ENCODE data around the gene B3GALT5. TPM values are rescaled to one million over a fixed set of nuclear protein-coding genes. Genes with fewer than 3 reads are reported as not detected.

B3GALT5 gene
- total RNA-seq, 2 experiments from 2014 or later: not detected

DNA sequence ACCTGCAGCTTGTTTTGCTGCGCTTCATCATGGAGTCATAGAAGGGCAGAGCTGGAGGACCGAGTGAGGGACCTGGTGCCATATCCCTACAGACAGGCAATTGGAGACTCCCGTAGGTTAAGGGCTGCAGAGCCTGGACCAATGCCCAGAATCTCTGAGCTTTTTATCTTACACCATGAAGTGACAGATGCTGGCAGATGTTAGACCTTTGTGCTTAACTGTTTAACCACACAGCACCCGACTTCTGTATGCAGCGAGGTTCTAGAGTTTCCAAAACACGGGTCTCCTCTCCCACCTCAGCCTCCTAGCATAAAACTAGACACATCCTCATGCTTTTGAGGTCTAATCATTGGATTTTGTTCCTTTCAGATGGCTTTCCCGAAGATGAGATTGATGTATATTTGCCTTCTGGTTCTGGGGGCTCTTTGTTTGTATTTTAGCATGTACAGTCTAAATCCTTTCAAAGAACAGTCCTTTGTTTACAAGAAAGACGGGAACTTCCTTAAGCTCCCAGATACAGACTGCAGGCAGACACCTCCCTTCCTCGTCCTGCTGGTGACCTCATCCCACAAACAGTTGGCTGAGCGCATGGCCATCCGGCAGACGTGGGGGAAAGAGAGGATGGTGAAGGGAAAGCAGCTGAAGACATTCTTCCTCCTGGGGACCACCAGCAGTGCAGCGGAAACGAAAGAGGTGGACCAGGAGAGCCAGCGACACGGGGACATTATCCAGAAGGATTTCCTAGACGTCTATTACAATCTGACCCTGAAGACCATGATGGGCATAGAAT lies 47.6 kb downstream of the B3GALT5 start:
- Mint-ChIP-seq H3K4me1 (no peaks in the 10 kb centered on the region), H3K27me3 (peaks cover 6% of the 10 kb centered on the region), H3K27ac (no peak overlapping the region), H3K9me3 (no peaks in the 10 kb centered on the region), H3K36me3 (no peaks in the 10 kb centered on the region), H3K4me3 (no peak overlapping the region)
- ATAC-seq (ENCODE audit: low read depth) (no peak), DNase-seq (no peak)
- POLR2A ChIA-PET: no interaction called here

DNA sequence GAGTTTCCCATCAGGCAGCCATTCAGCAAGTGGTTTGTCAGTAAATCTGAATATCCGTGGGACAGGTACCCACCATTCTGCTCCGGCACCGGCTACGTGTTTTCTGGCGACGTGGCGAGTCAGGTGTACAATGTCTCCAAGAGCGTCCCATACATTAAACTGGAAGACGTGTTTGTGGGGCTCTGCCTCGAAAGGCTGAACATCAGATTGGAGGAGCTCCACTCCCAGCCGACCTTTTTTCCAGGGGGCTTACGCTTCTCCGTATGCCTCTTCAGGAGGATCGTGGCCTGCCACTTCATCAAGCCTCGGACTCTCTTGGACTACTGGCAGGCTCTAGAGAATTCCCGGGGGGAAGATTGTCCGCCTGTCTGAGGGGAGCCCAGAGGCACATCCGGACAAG lies 48.4 kb downstream of the B3GALT5 start:
- Mint-ChIP-seq H3K4me3 (no peak overlapping the region), H3K27ac (no peak overlapping the region), H3K9me3 (no peaks in the 10 kb centered on the region), H3K27me3 (peaks cover 6% of the 10 kb centered on the region), H3K36me3 (no peaks in the 10 kb centered on the region), H3K4me1 (no peaks in the 10 kb centered on the region)
- ATAC-seq (ENCODE audit: low read depth) (no peak), DNase-seq (no peak)
- POLR2A ChIA-PET: no interaction called here

DNA sequence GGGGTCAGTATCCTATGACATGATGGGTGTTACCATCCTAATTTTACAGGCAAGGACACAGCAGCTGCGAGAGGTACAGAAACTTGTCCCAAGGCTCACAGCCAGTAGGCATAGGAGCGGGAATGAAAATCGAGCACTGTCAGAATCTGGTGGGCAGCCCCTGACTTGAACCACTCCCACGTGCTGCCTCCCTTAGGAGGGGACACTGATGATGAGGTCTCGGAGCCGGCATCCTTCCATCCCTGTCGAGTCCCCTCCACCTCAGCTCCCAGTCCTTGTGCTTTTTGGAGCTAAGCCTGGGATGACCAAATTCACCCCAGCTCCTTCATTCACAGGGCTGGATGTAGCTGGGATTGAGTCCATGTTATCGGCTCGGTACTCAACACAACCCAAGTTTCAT lies 49.0 kb downstream of the B3GALT5 start:
- Mint-ChIP-seq H3K36me3 (no peaks in the 10 kb centered on the region), H3K9me3 (no peaks in the 10 kb centered on the region), H3K27ac (no peak overlapping the region), H3K27me3 (peaks cover 6% of the 10 kb centered on the region), H3K4me1 (no peaks in the 10 kb centered on the region), H3K4me3 (no peak overlapping the region)
- ATAC-seq (ENCODE audit: low read depth): no peak
- POLR2A ChIA-PET: no interaction called here
- no peak for DNase-seq

DNA sequence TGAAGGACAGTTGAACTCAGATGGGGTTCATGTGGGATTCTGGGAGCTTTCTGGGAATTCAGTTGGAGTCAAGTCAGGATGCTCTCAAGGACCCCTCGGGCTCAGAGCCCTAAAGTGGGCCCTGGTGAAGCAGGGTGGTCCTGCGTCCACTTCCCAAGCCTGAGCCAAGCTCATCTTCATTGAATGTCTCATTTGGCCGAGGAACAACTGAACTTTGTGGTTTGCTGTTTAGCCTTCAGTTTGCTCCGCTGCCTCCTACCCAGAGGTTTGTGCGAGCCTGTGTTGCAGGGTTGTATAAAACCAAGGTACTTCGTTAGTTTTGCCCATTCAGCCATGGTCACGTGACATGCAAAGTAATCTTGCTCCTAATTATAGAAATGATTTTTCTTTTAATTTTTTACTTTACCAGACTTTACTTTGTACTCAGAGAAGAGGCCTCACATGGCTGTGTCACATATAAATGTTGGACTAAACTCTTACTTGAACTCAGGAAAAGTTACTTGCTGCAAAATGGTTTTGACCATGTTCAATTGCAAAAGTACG lies 49.7 kb downstream of the B3GALT5 start:
- Mint-ChIP-seq H3K27me3 (peaks cover 6% of the 10 kb centered on the region), H3K36me3 (no peaks in the 10 kb centered on the region), H3K27ac (no peak overlapping the region), H3K4me1 (no peaks in the 10 kb centered on the region), H3K9me3 (no peaks in the 10 kb centered on the region), H3K4me3 (no peak overlapping the region)
- ATAC-seq (ENCODE audit: low read depth): no peak
- POLR2A ChIA-PET: no interaction called here
- DNase-seq: no peak

- no peaks in the 10 kb centered on the region for H3K9me3 Mint-ChIP-seq
- no peak for ATAC-seq (ENCODE audit: low read depth)
- no peak overlapping the region for H3K4me3 Mint-ChIP-seq
- no peak overlapping the region for H3K27ac Mint-ChIP-seq
- DNase-seq: no peak
- POLR2A ChIA-PET: no interaction called here
- H3K36me3 Mint-ChIP-seq: no peaks in the 10 kb centered on the region
- H3K27me3 Mint-ChIP-seq: peaks cover 5% of the 10 kb centered on the region
- no peaks in the 10 kb centered on the region for H3K4me1 Mint-ChIP-seq
These were observed 50.3 kb downstream of the B3GALT5 start for GRCh38 chr21:39663066-39663465.

GRCh38 chr21:39663742-39664492 lies 51.2 kb downstream of the B3GALT5 start:
- no peak for DNase-seq
- Mint-ChIP-seq H3K36me3 (no peaks in the 10 kb centered on the region), H3K4me3 (no peak overlapping the region), H3K4me1 (no peaks in the 10 kb centered on the region), H3K27me3 (no peaks in the 10 kb centered on the region), H3K9me3 (no peaks in the 10 kb centered on the region), H3K27ac (no peak overlapping the region)
- no peak for ATAC-seq (ENCODE audit: low read depth)
- POLR2A ChIA-PET: no interaction called here

DNA sequence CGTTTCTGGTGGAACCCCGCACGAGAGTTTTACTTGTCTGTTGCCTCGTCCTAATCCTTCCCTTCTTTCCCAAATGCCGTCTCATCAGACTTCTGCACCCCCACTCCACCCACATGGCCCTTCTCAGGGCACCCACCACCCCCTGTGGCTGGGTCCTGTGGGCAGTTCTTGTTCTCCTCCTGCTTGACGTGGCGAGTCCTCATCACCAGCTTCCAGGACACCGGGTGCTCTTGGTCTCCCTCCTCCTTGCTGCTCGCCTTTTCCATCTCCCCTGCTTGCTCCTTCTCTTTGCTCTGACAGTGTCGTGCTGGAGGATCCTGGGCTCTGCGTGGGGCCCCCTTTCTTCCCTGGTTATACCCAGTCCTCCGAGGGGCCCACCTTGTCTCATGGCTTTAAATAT lies 51.8 kb downstream of the B3GALT5 start:
- H3K4me3 Mint-ChIP-seq: no peak overlapping the region
- POLR2A ChIA-PET: no interaction called here
- DNase-seq (no peak), ATAC-seq (ENCODE audit: low read depth) (no peak)
- H3K9me3 Mint-ChIP-seq: no peaks in the 10 kb centered on the region
- H3K36me3 Mint-ChIP-seq: no peaks in the 10 kb centered on the region
- no peaks in the 10 kb centered on the region for H3K27me3 Mint-ChIP-seq
- no peak overlapping the region for H3K27ac Mint-ChIP-seq
- no peaks in the 10 kb centered on the region for H3K4me1 Mint-ChIP-seq

DNA sequence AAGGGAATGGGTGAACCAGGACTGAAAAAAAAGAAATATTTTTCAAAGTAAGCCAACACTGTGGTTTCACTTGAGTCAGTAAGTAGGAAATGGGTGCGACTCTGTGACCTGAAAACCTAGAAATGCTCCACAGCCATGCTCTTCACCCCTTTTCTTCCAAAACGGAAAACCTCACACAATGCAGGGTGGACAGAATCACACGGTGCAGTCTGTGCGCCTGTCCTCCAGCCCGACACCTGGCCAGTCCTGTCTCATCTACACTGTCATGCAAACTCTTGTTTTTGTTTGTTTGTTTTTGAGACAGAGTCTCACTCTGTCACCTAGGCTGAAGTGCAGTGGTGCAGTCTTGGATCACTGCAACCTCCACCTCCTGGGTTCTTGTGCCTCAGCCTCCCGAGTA lies 53.3 kb downstream of the B3GALT5 start:
- no peaks in the 10 kb centered on the region for H3K27me3 Mint-ChIP-seq
- no peaks in the 10 kb centered on the region for H3K4me1 Mint-ChIP-seq
- H3K36me3 Mint-ChIP-seq: no peaks in the 10 kb centered on the region
- ATAC-seq (ENCODE audit: low read depth): no peak
- no peak for DNase-seq
- no peak overlapping the region for H3K27ac Mint-ChIP-seq
- POLR2A ChIA-PET: no interaction called here
- H3K4me3 Mint-ChIP-seq: no peak overlapping the region
- no peaks in the 10 kb centered on the region for H3K9me3 Mint-ChIP-seq

DNA sequence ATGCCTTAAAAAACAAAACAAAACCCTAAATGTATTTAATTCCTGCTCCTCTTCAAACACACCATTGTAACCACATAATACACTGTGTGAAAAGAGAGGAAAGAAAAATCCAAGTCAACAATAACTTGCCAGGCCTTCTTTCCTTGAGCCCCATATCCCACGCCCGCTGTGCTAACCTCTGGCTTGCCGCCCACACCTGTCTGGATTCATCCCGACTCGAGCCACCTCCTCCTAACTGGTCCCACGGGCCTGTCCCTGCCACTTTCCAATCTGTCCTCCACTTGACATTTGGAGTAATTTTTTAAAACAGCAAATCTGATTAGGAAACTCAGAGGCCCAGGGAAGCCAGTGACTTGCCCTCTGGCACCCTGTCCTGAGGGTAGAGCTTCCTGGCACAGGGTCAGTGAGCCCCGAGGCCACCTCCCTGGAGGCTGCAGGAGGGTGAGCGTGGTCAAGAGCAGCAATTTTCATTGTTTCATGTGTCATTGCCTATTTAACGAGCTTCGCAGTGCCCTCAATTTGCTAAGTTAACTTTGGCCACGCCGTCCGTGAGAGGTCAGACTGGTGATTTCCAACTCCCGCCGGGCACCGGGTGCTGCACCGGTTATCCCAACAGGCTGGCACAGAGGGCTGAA lies 54.1 kb downstream of the B3GALT5 start:
- Mint-ChIP-seq H3K27me3 (no peaks in the 10 kb centered on the region), H3K36me3 (no peaks in the 10 kb centered on the region), H3K4me1 (no peaks in the 10 kb centered on the region), H3K9me3 (no peaks in the 10 kb centered on the region), H3K27ac (no peak overlapping the region), H3K4me3 (no peak overlapping the region)
- DNase-seq (no peak), ATAC-seq (ENCODE audit: low read depth) (no peak)
- POLR2A ChIA-PET: no interaction called here

GRCh38 chr21:39667353-39667891 lies 54.7 kb downstream of the B3GALT5 start:
- Mint-ChIP-seq H3K36me3 (no peaks in the 10 kb centered on the region), H3K4me1 (no peaks in the 10 kb centered on the region)
- no peak for ATAC-seq (ENCODE audit: low read depth)

GRCh38 chr21:39668369-39668768 lies 55.6 kb downstream of the B3GALT5 start:
- Mint-ChIP-seq H3K27me3 (no peaks in the 10 kb centered on the region), H3K9me3 (no peaks in the 10 kb centered on the region), H3K36me3 (no peaks in the 10 kb centered on the region), H3K4me3 (no peak overlapping the region), H3K27ac (no peak overlapping the region), H3K4me1 (no peaks in the 10 kb centered on the region)
- POLR2A ChIA-PET: no interaction called here
- no peak for ATAC-seq (ENCODE audit: low read depth)
- no peak for DNase-seq

More at GRCh38 chr21:39667353-39667891, 54.7 kb downstream of the B3GALT5 start:
- POLR2A ChIA-PET: no interaction called here
- no peaks in the 10 kb centered on the region for H3K27me3 Mint-ChIP-seq
- no peak overlapping the region for H3K27ac Mint-ChIP-seq
- no peaks in the 10 kb centered on the region for H3K9me3 Mint-ChIP-seq
- no peak for DNase-seq
- H3K4me3 Mint-ChIP-seq: no peak overlapping the region

DNA sequence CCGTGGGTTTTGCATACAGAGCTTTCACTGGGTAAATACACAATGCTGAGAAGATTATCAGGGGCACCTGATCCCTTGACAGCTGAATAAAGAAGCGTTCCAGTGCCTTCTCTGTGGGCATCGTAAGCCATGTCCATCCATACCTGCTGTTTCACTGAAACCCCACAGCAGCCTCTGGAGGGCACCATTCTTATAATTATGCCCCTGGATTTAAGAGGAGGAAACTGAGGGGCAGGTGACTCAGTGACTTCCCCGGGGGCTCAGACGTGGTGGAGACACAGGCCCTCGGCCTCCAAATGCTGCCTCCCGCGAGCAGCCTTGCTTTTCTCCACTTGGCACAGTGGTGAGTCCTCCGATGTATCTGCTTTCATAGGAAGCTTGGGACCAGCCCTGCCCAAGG lies 56.7 kb downstream of the B3GALT5 start:
- H3K4me3 Mint-ChIP-seq: no peak overlapping the region
- no peaks in the 10 kb centered on the region for H3K9me3 Mint-ChIP-seq
- DNase-seq (no peak), ATAC-seq (ENCODE audit: low read depth) (no peak)
- H3K4me1 Mint-ChIP-seq: no peaks in the 10 kb centered on the region
- H3K27ac Mint-ChIP-seq: no peak overlapping the region
- POLR2A ChIA-PET: no interaction called here
- no peaks in the 10 kb centered on the region for H3K36me3 Mint-ChIP-seq
- H3K27me3 Mint-ChIP-seq: no peaks in the 10 kb centered on the region

GRCh38 chr21:39669976-39670661 lies 57.4 kb downstream of the B3GALT5 start:
- H3K27me3 Mint-ChIP-seq: no peaks in the 10 kb centered on the region
- POLR2A ChIA-PET: no interaction called here
- H3K4me3 Mint-ChIP-seq: no peak overlapping the region
- no peaks in the 10 kb centered on the region for H3K4me1 Mint-ChIP-seq
- no peak overlapping the region for H3K27ac Mint-ChIP-seq
- DNase-seq (no peak), ATAC-seq (ENCODE audit: low read depth) (no peak)
- H3K36me3 Mint-ChIP-seq: no peaks in the 10 kb centered on the region
- H3K9me3 Mint-ChIP-seq: no peaks in the 10 kb centered on the region

Measured in activated naive CD8-positive, alpha-beta T cell treated with anti-CD3 and anti-CD28 coated beads, Interleukin-2, amount 10 ng/mL, durations not matched to agents 7 days and 5 days (primary cell).